ENCODE data around the gene TSEN15. TPM values are rescaled to one million over a fixed set of nuclear protein-coding genes. Genes with fewer than 3 reads are reported as not detected.

Gene TSEN15
- 20.8 TPM for total RNA-seq

DNA sequence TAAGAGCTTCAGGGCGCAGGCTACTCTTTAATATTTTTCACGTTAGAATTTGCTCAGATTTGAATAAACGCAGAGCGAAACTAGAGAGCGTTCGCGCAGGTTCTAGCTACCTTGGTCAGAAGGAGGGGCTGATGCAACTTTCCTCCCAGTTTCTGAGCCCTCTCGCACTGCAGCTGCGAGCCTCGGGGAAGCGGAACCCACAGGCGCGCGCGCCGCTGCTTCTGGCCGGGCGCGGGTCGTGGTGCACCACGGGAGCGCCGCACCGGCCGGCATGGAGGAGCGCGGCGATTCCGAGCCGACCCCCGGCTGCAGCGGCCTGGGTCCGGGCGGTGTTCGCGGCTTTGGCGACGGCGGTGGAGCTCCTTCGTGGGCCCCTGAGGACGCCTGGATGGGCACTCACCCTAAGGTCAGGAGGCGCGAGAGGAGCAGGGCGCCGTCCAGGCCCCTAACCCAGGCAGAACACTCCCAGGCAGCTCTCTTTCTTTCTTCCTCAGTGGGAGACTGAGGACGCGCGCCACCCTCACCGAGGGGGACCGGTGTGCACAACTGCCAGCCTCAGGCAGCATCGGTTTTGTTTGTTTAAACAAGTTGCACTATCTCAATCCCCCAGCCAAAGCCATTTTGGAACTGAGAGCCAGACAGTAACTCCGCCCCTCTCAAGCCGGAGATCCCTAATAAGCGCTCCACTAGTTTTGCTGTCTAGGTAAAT, at the start of gene TSEN15:
Gene TSEN15 (plus strand): TSS at position 246 of the 709 bp plus-strand sequence. CDS start 26 bp downstream, at position 272.
- DNase-seq (ENCODE audit: low spot score) = peak; percentile 74

DNA sequence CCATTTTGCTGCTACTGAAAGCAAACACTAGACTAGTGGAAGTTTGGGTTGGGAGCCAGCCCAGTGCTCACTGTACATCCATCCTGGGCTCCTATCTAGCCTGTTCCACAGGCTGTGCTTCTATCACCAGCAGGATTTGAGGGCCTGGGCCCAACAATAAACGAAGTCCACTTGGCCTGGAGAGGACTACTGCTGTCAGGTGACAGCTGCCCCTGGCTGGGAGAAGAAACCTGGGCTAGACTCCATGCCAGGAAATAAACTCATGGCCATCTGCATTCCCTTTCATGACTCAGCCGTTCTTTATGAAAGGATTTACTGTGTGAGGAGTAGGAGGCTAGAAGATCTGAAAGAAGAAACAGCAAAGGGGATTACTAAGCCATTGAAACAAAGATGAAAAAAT, 49.5 kb upstream of the TSEN15 start:
- peak; percentile 43 for DNase-seq (ENCODE audit: low spot score)

DNA sequence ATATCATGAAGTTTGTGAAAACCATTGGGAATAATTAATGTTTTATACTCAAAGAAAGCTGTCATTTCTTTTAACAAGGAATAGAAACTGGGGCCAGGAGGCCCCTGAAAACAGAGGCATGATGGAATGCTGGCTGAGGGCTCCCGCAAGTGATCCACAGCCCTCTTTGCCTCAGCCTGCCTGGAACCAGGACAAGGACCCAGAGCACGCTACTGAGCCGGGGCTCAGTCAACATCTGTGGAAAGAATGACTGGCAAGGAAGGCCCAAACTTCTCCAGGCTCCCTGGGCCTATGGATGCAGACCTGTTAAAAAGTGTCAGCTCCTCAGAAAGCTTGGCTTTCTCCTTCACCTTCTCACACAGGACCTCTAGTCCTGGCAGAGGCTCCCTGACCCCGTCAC, 46.6 kb upstream of the TSEN15 start:
- DNase-seq (ENCODE audit: low spot score) = no peak

DNA sequence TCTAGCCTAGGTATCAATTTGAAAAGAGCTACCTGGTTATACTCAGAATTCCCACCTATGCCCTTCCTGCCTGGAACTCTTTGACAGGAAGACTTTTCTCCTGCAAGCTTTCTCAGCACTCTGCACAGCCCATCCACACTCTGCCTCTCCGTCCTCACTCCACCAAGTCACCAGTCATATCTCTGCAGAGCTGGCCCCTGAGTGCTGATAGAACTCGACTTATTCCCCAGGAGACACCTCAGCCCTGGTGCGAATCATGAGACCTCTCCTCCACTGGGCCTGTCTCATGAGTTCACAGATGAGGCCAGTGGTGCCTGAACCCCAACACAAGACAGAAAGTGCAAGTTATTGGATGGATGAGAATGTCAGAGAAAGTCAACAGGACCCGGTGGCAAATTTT, 46.0 kb upstream of the TSEN15 start:
- DNase-seq (ENCODE audit: low spot score) = no peak

DNA sequence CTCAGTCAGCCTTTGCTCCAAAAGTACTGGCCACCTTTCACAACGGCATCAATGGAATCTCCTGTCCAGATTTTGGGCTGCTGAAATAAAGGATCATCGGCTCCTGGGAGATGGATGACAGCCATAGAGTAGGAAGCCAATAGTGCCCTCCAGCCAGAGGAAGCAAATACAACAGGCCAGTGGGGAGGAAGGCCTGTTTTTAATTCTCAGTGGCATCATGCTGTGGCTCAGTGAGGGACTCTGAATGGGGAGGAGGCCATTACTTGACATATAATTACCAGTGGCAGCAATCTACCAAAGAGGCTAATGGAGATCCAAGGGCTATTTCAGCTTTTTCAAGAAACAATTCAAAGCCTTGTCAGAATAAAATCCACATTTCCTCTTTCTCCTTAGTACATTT, 40.7 kb upstream of the TSEN15 start:
- DNase-seq (ENCODE audit: low spot score) = no peak

DNA sequence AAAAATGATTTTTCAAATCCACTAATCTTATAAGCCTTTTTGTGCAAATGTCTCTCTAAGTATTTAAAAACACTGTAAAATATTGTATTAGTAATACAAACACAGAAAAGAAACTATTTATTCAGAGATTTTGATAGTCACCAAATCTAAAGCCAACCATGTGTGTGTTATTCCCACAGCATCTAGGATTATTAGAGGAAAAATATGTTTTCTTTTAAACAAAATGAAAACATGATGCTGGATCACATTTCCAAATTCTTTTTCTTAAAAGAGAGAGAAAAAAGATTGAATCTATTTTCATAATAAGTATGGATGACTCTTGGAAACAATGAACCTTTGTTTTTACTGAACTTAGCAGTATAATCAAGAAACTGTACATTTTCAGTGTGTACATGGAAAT, 39.3 kb upstream of the TSEN15 start:
- no peak for DNase-seq (ENCODE audit: low spot score)

DNA sequence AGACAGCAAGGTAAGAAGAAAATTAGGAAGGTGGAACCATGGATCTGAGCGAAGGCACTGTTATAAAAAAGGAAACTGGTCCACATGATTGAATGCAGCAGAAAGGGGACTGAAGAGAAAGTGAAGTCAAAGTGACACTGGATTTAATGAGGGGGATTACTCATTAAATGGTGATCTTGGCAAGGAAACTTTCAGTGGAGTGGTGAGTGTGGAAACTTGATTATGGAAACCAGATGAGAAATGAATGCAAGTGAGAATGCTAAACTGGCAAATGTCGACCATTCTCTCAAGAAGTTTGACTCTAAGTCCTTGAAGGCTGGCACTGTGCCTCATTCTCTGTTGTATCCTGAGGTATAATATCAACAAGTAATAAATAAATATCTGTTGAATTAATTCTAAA, 37.3 kb upstream of the TSEN15 start:
- no peak for DNase-seq (ENCODE audit: low spot score)

DNA sequence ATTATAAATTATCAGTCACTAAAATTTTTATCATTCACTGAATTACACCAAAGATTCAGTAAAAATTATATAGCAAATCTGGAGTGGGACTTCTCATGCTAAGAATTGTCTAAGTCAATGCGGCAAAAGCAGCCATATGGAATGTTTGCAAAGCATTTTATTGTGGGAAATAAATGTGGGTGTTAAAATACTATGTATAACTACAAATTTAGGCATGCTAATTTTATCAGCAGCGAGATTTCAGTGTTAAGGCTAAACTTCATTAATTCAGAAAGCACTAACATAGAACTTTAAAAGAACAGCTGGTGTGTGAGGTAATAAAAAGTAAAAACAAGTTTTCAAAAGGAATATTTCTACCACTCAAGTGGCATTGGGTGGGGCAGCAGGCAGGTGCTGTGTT, 35.4 kb upstream of the TSEN15 start:
- no peak for DNase-seq (ENCODE audit: low spot score)

DNA sequence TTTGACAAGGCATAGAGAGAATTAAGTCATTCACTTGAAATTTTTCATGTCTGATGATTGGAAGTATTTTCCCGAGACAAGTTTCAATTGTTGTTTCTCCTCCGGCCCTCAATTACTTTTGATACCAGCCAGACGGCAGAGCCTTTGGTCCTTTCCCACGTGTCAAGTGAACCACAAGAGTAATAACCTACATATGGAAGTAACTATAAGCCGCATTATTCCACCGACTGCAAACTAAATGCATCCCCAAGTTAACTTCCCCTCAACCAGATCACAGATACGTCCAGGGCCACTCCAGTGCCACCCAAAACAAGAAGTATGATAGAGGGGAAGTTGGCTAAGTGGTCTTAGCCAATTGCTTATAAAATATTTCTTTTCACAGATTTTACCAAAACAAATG, 34.2 kb upstream of the TSEN15 start:
- no peak for DNase-seq (ENCODE audit: low spot score)

DNA sequence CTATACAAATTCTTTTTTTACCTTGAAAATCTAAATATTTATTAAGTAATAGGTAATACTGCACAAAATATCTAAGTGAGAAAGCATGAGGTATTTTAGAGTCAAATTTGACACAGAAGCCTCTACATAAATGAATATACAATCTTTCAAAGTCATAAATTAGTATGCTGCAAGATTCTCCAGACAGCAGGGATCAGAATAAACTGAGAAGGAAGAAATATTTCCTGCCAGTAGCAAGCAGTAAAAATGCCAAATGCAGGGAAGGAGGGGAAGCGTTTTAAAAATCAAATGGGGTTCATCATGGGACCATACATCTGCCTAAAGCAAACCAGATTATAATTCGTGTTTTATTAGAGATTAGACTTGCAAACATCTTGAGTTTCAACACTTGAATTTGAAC, 32.9 kb upstream of the TSEN15 start:
- no peak for DNase-seq (ENCODE audit: low spot score)

DNA sequence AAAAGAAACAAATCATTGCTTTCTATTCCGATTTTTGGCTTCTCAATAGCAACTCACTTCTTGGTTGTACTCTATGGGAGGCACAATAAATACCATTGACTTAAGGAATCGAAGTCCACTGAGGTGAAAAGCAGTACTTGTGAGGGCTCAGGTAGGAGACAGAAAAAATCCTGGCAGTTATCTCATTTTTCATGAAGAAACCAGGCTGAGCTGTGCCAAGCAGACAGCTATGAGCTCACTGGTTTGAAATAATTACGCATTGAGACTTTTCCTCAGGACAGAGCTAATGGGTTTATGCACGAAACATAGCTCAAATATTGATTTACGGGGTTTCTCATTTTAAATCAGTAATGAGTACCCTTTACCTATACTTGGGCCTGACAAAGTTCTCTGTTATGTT, 32.5 kb upstream of the TSEN15 start:
- no peak for DNase-seq (ENCODE audit: low spot score)

DNA sequence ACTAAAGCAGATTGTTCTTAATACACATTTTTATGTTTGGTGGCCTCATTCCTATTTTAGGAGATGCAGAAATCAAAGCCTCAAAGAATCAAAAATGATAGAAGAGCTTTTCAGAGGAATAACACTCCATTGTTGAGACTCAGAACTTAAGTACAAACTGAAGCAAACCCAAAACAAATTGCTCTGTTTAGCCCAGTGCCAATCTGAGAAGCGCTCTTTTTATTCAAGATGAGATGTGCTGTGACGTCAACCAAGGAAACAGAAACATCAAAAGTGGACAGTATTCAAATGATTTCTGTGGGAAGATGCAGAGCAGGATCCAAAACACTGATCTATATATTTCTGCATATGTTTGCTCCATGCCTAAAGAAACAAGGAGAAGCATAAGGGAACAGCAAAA, 32.0 kb upstream of the TSEN15 start:
- no peak for DNase-seq (ENCODE audit: low spot score)

DNA sequence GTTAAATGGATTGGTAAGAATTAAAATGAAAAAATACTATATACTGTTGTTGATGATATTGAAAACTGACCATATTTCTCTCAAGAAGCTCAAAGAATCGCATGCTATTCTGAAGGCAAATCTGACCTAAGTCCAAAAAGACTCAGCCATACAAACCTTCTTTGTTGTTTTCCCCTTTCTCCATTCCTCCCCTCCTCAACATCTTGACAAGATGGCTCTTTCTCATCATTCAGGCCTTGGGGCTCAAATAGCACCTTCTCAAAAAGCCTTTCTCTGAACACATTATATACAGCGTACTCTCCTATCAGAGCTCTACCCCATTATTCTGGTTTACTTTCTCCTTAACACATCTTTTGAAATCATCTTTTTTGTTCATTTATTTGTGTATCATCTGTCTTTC, 31.2 kb upstream of the TSEN15 start:
- no peak for DNase-seq (ENCODE audit: low spot score)

DNA sequence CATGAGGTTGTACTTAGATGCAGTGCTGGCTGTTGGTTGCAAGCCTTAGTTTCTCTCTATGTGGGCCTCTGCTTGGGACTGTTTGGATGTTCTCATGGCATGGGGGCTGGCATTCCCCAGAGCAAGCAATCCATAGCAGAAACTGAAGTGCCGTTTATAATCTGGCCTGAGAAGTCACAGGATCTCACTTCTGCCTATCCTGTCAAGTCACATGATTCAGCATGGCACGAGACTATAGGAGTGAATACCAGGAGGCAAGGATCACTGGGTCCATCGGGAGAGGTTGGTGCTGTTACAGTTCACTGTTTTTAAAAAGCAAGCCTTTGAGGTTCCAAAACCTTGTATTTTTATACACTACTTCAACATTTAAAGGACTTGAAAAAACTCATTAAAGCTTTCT, 30.7 kb upstream of the TSEN15 start:
- DNase-seq (ENCODE audit: low spot score) = no peak

DNA sequence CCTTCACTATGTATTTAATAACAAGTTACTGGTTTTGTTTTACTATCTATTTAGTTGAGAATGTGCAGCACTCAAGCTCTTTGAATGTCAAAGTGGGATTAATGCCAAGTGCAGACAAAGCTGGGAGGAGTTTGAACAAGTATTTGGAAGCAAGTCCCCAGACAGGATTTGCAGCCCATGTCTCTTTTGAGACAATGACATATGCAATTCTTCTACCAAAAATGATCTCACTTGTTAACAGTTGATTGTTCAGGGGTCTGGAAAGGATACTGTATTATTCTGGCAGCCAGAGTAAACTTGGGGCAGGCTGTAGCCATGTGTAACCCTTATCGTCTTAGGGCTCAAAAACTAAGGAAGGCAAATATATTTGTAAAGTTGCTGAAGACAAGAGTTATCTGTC, 29.8 kb upstream of the TSEN15 start:
- no peak for DNase-seq (ENCODE audit: low spot score)

DNA sequence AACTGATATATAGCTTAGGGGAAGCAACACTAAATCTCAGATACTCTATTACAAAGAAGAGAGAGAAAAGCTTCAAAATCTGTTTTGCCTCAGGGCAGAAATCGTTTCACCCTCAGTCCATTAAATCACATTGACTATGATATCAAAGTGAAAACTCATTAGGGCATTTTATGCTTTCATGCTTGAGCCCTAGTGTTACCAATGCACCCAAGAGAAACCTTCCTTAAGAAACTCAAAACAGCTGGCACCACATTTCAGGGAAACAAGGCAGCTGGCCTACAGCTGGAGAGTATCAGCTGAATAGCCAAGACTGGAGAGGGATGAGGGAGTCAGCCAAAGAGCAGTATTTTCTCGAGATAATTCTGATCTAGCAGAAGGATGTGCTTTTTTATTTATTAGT, 28.9 kb upstream of the TSEN15 start:
- no peak for DNase-seq (ENCODE audit: low spot score)

DNA sequence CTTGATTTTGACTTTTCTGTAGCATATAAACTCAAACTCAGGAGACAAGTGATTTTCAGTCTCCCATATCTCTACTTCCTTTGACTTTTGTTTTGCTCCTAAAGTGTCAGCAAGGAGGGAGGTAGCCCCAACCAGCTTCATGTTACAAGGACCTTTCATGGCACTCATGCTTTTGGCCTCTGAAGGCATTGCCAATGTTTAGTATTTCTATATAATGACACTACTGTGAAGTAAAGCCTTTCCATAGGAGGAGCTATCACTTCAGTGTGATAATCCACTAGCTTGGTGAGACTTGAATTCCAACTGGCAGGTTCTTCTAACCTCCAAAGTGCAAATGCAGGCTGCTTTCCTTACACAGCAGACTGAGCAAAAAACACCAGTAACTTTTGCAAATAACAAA, 28.4 kb upstream of the TSEN15 start:
- DNase-seq (ENCODE audit: low spot score) = no peak

DNA sequence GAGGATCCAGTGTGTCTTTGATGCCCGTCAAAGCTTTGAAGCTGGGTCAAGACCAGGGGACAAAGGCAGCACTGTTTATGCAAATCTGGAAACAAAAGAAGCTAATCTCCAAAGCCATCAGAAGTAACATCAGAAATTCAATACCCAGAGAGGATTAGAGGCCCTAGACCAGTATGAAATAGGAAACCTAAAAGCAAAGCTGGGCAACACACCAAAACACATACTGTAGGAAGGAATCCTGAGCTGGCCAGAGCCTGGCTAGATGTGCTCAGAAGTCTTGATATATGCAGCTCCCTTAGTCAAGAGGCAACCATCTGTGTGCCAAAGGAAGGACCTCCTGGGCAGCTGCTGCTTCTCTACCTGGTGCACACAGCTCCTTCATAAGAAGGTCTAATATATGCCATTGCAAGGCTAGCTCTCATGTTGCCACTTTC, 26.3 kb upstream of the TSEN15 start:
- no peak for DNase-seq (ENCODE audit: low spot score)

DNA sequence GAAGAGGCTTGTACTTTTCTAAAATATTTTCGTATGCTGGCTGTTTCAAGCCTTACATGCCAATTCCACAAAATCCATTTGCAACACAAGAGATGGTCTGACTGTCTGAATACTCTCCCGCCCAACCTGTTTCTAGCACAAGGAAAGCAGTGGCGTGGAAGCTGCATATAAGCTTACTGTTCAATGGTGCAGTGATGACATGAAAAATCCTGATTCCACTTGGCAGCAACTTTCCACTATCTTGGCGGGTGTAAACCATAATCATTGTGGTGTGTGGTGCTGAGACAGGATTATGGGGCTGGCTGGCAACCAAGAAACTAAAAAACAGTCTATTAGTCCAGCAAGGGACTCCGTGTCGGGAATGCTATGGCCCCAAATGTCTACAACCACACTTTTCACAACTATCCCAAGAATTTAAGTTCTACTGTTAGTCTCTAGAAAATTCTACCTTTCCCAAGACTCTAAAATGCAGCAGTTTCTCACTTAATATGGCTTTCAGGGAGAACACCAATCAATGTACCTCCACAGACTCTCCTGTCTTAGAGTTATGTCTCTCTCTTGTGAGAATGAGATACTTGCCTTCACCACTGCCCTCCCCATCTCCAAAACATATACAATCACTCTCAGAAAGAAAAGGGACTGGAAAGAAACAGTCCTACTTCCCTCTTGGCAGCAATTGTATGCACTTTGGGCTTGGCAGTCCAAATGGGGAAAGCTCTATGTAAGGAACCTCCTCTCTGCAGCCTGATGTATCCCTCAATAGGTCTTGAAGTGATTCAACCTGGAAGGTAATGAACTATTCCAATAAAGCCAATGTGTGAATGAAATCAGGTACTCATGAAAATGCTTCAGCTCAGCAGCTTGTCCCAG, 23.5 kb upstream of the TSEN15 start:
- DNase-seq (ENCODE audit: low spot score) = no peak

DNA sequence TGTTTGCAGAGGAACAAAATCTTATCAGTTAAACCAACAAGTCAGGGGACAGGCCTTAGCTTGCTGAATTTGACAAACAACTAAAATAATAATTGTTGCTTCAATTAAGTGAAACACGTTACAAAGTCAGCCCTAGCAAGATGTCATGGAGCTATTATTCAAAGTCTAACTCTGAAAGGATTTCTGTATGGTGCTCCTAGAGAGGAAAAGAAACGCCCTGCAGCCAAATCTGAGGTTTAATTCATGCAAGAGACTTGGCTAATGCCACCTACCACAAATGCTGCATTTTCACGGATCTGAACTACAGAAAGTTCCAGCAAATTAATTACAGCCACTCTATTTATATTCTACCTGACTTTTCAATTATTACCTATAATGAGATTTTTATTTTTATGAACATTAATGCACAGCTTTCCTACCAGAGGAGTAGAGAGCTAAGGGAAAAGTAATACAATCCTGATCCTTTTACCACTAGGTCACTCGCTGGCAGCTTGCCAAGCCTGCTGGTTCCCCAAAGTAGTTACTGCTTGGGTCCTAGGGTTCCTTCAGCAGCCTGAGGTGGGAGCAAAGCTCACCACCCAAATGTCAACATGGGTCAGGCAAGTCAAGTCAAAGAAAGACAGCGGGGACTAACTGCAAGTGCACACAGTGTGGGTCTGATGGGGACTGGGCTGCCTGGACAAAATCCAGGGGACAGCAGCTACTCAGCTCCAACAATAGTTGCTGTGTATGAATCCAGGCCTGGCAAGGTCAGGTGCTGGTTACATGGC, 22.5 kb upstream of the TSEN15 start:
- DNase-seq (ENCODE audit: low spot score) = no peak

DNA sequence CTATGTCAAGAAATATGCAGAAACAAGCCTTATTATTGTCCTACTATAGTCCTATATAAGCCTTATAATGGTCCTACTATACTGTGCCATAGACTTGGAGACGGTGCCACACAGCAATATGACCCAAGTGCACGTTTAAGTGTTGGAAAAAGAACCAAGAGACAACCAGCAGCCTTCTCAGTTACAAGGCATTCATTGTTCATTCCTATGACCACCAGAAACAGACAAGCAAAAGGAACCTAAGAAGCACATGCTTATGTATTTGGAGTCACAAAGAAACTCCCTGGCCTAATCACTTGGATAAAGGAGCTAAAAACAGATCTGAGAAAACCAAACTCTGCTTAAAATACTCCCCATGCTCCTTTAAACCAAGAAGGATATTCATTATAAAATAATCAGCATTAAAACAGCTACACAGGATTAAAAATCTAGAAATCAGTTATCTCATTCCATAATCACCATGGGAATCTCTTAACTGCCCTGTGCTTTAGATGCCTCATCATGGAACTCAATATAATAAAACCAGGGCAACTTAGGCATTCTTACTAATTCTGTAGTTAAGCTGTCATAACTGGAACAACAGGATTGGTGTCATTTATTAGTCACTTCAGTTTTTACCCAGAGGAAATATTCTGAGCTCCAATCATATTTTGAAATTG, 21.0 kb upstream of the TSEN15 start:
- DNase-seq (ENCODE audit: low spot score) = no peak

DNA sequence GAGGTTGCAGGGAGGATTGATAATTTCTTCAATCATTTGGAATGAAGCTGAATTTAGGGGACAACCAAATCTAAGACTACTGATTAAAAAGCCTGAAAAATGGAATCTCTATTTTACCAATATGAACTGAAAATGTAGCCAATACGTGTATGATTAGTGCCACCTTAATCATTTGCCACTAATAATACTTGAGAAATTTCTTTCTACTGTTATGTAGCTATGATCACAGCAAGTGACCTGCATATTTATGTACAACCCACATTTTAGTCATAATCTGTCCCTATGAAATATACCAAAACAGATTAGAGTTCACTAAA, 20.5 kb upstream of the TSEN15 start:
- DNase-seq (ENCODE audit: low spot score) = no peak

Measured in mucosa of gallbladder (tissue), 1 donor.